ENCODE measurements around the gene ANGPTL8. TPM values are rescaled to one million over a fixed set of nuclear protein-coding genes. Genes with fewer than 3 reads are reported as not detected.

Gene ANGPTL8
- total and polyA plus RNA-seq, 2 donors (not counting 3 experiments of a cell fraction or from before 2014, with no cell fraction given): not detected

DNA sequence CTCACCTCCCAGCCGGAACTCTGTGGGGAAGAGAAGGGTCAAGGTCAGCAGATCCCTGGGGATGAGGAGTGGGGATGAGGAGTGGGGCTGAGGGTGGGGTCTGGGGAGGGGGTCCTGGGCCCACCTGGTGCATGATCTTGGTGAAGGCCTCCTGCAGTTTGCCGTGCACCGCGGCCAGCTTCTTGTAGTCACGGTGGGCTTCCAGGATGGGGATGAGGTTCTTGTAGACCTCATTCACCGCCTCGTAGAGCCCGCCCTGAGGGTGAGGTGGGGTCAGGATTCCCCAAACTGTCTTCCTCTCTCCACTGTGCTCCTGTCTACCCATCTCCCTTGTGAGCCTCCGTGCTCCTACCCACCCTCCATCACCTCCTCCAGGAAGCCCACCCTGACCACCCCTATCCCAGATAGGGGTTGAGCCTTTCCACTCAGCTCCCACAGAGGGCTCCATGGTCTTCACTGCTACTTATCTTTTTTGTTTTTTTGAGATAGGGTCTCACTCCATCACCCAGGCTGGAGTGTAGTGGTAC, 35.3 kb upstream of the ANGPTL8 start:
- intact Hi-C loops (cut with micrococcal nuclease): loop anchor here (5.0 kb wide), 1 partner anchor 267 kb away; no protein-coding TSS in a partner anchor

GRCh38 chr19:11204943-11205349, 34.5 kb upstream of the ANGPTL8 start:
- H4K20me1 ChIP-seq (replicated peaks; ENCODE audit: control insufficient read depth, extremely low read depth, insufficient read depth, low read length): no peaks in the 10 kb centered on the region
- H3K79me2 ChIP-seq (ENCODE audit: control insufficient read depth, insufficient read depth, low read length): no peaks in the 10 kb centered on the region
- no peak overlapping the region for H3K4me2 ChIP-seq (ENCODE audit: insufficient read depth, low read length)
- H2AFZ ChIP-seq (ENCODE audit: low read depth, low read length): no peak overlapping the region
- H3K4me1 ChIP-seq (ENCODE audit: control insufficient read depth, extremely low read depth, insufficient read depth, low read length): peaks cover 5% of the 10 kb centered on the region
- TF ChIP-seq POLR2AphosphoS5 (IDR thresholded peaks at IDR 0.05; ENCODE audit: insufficient read depth, low read depth, low read length) (no peak), MYC (IDR thresholded peaks at IDR 0.05; ENCODE audit: low read depth, low read length) (no peak), POLR2A (IDR thresholded peaks at IDR 0.05; ENCODE audit: low read depth, low read length) (no peak), CTCF (IDR thresholded peaks at IDR 0.05; ENCODE audit: extremely low read depth in 1 of 2, insufficient read depth in 1 of 2, low read depth in 1 of 2, low read length in 2 of 2) (no peak), GATA2 (IDR thresholded peaks at IDR 0.05; ENCODE audit: insufficient read depth, insufficient read length, low read depth, low read length) (no peak), JUN (IDR thresholded peaks at IDR 0.05; ENCODE audit: borderline replicate concordance, insufficient read depth, insufficient read length, low read depth) (no peak), FOS (IDR thresholded peaks at IDR 0.05; ENCODE audit: borderline replicate concordance, insufficient read depth, low read length) (no peak), EZH2 (IDR thresholded peaks at IDR 0.05; ENCODE audit: borderline replicate concordance, low read depth, low read length, severe bottlenecking) (no peak)
- TF ChIP-seq, protein P1, sequence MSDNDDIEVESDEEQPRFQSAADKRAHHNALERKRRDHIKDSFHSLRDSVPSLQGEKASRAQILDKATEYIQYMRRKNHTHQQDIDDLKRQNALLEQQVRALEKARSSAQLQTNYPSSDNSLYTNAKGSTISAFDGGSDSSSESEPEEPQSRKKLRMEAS (IDR thresholded peaks at IDR 0.05; ENCODE audit: insufficient read depth, insufficient read length): no peak
- H3K27me3 ChIP-seq (ENCODE audit: control insufficient read depth in 2 of 2, insufficient read depth in 2 of 2, low read length in 2 of 2): no peaks in the 10 kb centered on the region
- DNase-seq (ENCODE audit: low read depth, low spot score): no peak
- H3K9me1 ChIP-seq (replicated peaks; ENCODE audit: control insufficient read depth, extremely low read depth, insufficient read depth, low read length): no peaks in the 10 kb centered on the region
- CTCF ChIA-PET: interaction anchor here (1.2 to 7.6 kb wide), 4 partner anchors 66 to 169 kb away, joined by 3 to 116 read pairs (median 17); no protein-coding TSS in a partner anchor
- BruUV-seq (replicated peaks): no TSS peak
- no peaks in the 10 kb centered on the region for H3K9me3 ChIP-seq (replicated peaks; ENCODE audit: control insufficient read depth, insufficient read depth, low read length)
- intact Hi-C loops (cut with micrococcal nuclease) (loop anchor here (5.0 kb wide), 1 partner anchor 268 kb away; no protein-coding TSS in a partner anchor), dilution Hi-C loops (cut with MboI; ENCODE audit: extremely low pct_ligation_motif_present, low sequenced_read_pairs) (no loop called here)
- H3K36me3 ChIP-seq (ENCODE audit: control insufficient read depth in 2 of 2, extremely low read depth in 1 of 2, insufficient read depth in 2 of 2, low read length in 2 of 2): peaks cover 5 to 37% of the 10 kb centered on the region in 2 experiments
- H3K4me3 ChIP-seq (replicated peaks in 1 of 3; ENCODE audit: insufficient read depth in 1 of 3, low read depth in 1 of 3, low read length in 3 of 3): no peak overlapping the region
- H3K9ac ChIP-seq (replicated peaks; ENCODE audit: extremely low read depth, insufficient read depth, low read length): no peak overlapping the region
- no peak overlapping the region for H3K27ac ChIP-seq (ENCODE audit: insufficient read depth, low read depth, low read length)
- peak; percentile 4 for FAIRE-seq
- POLR2A ChIA-PET: interaction anchor here (0.7 kb wide), 1 partner anchor 108 kb away, joined by 3 read pairs; no protein-coding TSS in a partner anchor

More for the DNA sequence above, 35.3 kb upstream of the ANGPTL8 start:
- Histone ChIP-seq H3K9ac (replicated peaks; ENCODE audit: extremely low read depth, insufficient read depth, low read length) (no peak overlapping the region), H4K20me1 (replicated peaks; ENCODE audit: control insufficient read depth, extremely low read depth, insufficient read depth, low read length) (no peaks in the 10 kb centered on the region), H3K4me1 (ENCODE audit: control insufficient read depth, extremely low read depth, insufficient read depth, low read length) (peaks cover 5% of the 10 kb centered on the region), H3K9me1 (replicated peaks; ENCODE audit: control insufficient read depth, extremely low read depth, insufficient read depth, low read length) (no peaks in the 10 kb centered on the region), H2AFZ (ENCODE audit: low read depth, low read length) (no peak overlapping the region), H3K36me3 (ENCODE audit: control insufficient read depth in 2 of 2, extremely low read depth in 1 of 2, insufficient read depth in 2 of 2, low read length in 2 of 2) (peaks cover 5 to 36% of the 10 kb centered on the region in 2 experiments), H3K4me3 (replicated peaks in 1 of 3; ENCODE audit: insufficient read depth in 1 of 3, low read depth in 1 of 3, low read length in 3 of 3) (no peak overlapping the region), H3K27me3 (ENCODE audit: control insufficient read depth in 2 of 2, insufficient read depth in 2 of 2, low read length in 2 of 2) (no peaks in the 10 kb centered on the region), H3K79me2 (ENCODE audit: control insufficient read depth, insufficient read depth, low read length) (no peaks in the 10 kb centered on the region), H3K4me2 (ENCODE audit: insufficient read depth, low read length) (no peak overlapping the region), H3K9me3 (replicated peaks; ENCODE audit: control insufficient read depth, insufficient read depth, low read length) (no peaks in the 10 kb centered on the region), H3K27ac (ENCODE audit: insufficient read depth, low read depth, low read length) (peak overlapping the region; percentile 5)
- DNase-seq (ENCODE audit: low read depth, low spot score) (no peak), FAIRE-seq (no peak)
- no TSS peak for BruUV-seq (replicated peaks)
- TF ChIP-seq POLR2A (IDR thresholded peaks at IDR 0.05; ENCODE audit: low read depth, low read length): no peak
- TF ChIP-seq FOS (IDR thresholded peaks at IDR 0.05; ENCODE audit: borderline replicate concordance, insufficient read depth, low read length): peak; percentile 59
- ChIA-PET CTCF (interaction anchor here (0.6 to 7.6 kb wide), 12 partner anchors 13 to 278 kb away, joined by 3 to 116 read pairs (median 4); no protein-coding TSS in a partner anchor), POLR2A (no interaction called here)
- dilution Hi-C loops (cut with MboI; ENCODE audit: extremely low pct_ligation_motif_present, low sequenced_read_pairs): no loop called here
